HG02870 (cell line): Measurements from ENCODE around the gene HNF4A.
A peak's percentile ranks its signal among the peaks of the same experiment; 100 is the strongest.
"Not testable (repeated sequence)": the region's sequence is repeated elsewhere in the genome, so short reads cannot be mapped to it uniquely, and the experiment has no call there.

ENCODE experiments used
- ATAC-seq: cut with Tn5 transposase; IDR thresholded peaks from one replicate; pipeline ENCODE4 v1.9.1; 2021; ENCODE audit warnings: mild to moderate bottlenecking, moderate library complexity; ENCODE audit not compliant: unreplicated experiment

HNF4A gene

GRCh38 chr20:44355498-44356352 is at the start of gene HNF4A:
HNF4A (plus strand) TSS chr20:44355699; CDS start chr20:44355805, 106 bp downstream.
- no peak for ATAC-seq

DNA sequence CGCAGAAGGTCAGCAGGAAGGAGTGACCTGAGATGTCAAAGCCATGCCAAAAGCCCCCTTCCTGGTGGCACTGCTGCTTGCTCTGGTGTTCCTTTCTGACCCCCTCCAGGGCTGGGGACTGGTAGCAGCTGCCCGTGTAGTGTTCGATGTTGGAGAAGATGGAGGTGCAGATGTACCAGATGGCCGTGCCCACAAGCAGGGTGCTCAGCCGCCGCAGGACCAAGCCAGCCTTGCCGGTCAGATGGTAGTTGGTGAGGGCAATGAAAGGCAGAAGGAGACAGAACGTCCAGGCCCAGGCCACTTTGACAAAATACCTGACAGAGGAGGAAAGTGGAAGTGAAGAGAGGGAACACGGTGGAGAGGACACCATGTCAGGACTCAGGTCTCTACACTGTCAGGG is 48.6 kb upstream of the HNF4A start:
- no peak for ATAC-seq

GRCh38 chr20:44309763-44310663 is 45.5 kb upstream of the HNF4A start:
- ATAC-seq: no peak

DNA sequence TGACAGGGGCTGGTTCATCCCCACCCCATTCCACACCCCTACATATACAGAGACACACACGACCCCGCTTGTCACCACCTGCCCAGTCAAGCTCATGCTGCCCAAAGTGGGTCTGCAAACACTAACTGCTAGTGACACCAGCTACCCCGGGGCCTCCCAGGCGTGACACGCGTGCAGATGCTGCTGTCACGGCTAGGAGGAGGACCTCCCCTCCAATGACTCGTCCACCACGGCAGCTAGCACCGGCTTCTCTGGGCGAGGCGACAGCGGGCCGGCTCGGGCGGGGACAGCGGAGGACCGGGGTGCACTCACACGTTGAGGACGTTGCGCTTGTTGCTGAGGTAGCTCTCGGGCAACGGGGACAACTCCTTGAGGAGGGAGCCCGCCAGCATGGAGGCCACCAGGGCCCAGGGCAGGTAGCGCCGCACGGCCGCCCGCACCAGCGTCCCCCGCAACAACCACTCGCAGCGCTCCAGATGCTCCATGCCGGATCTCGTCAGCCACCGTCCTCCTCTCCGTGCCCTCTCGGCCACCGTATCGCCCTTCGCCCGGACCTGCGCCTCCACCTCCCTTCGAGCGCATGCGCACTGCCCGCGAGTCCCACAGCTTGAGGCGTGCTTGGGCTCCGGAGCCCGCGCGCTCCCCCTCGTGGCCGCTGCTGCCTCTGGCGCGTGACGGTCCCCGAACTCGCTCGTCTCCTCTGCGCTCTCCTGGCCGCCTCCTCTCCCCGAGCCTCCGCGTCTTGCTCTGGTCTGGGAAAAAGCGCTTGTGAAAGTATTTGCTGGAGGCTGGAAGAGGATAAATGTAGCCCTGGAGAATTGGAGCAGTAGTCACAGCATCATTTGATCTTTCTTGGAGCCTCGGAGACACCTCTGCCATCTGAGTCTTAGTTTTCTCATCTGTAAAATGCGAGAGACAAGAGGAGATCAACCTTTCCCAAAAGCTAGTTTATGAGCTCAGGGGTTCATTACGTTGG is 44.5 kb upstream of the HNF4A start, which contains the start of gene FITM2:
Gene FITM2, minus strand, starts transcription at position 539 of the 976 bp plus-strand sequence. Its CDS starts 54 bp downstream, at position 485.
- ATAC-seq: peak; percentile 72

GRCh38 chr20:44314870-44315269 is 40.6 kb upstream of the HNF4A start:
- ATAC-seq: no peak

DNA sequence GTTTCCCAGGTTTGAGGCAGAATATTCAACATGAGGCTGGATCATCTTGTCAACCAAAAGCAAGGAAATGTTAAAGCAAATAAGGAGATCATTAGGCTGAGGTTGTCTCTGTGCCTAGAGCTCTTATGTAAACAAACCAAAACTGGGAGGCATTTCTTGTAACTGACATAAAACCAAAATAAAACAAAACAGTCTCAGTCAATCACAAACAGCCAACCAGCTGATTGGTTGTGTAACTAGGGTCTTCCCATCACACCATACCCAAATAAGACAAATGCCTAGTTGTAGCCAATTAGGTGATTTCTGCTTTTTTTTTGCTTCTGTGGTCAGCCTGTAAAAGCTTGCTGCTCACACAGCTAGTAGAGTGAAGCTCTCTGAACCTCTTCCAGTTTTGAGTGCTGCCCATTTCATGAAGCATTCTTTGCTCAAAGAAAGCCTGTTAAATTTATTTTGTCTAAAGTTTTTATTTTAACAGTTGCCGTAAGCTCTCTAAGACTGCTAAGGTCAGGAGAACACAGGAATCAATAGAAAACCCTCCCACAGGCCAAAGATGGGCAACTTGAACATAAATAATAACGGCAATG is 35.6 kb upstream of the HNF4A start:
- no peak for ATAC-seq

GRCh38 chr20:44324343-44324742 is 31.2 kb upstream of the HNF4A start:
- no peak for ATAC-seq

- ATAC-seq: no peak
These were observed 28.9 kb upstream of the HNF4A start for GRCh38 chr20:44326391-44327159.

GRCh38 chr20:44327748-44328147 is 27.8 kb upstream of the HNF4A start:
- not testable (repeated sequence) for ATAC-seq

DNA sequence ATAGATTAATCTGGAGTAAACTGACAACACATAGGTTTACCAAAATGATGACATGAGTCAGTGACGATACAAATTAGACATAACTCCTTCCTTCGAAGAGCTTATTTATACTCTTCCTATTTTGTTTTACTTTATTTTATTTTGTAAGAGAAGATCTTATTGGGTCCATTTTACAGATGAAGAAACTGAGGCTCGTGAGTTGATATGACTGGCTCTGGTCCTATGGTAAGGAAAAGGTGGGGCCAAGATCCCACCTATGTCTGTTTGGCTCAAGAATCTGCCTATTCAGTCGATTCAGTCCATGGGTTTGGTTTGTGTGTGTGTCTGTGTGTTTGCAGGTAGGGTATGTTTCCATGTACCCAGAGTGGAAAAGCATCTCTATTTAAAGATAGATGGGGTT is 27.1 kb upstream of the HNF4A start:
- no peak for ATAC-seq

DNA sequence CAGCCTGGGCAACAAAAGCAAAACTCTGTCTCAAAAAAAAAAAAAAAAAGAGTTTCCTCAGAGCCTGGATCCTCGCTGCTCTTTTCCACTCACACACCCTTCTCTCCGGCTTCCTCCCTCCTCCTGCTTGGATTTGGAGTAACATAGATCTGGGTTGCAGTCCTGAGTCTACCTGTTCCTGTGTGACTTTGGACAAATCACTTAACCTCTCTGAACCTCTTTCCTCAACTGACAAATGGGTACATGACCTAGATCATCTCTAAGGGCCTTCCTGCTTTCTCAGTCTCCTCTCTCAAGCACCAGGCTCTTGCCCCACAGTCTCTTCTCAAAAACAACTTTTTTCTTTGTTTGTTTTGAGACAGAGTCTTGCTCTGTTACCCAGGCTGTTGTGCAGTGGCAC is 24.3 kb upstream of the HNF4A start:
- no peak for ATAC-seq

- no peak for ATAC-seq
These were observed 21.2 kb upstream of the HNF4A start for GRCh38 chr20:44334306-44334705.

DNA sequence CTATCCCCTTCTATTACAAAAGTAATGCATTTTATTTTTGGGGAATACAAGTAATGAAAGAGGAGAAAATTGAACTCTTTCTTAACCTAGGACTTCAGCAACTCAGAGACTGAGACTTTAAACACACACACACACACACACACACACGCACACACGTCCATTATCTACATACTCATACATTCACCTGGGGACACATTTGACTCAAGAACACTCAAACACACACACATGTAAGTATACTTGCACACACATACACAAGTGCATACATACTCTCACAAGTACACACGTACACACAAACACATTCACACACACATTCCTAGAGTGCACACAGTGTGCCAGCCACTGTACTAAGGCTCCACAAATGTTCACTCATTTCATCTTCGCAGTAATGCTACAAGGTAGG is 20.8 kb upstream of the HNF4A start:
- no peak for ATAC-seq

DNA sequence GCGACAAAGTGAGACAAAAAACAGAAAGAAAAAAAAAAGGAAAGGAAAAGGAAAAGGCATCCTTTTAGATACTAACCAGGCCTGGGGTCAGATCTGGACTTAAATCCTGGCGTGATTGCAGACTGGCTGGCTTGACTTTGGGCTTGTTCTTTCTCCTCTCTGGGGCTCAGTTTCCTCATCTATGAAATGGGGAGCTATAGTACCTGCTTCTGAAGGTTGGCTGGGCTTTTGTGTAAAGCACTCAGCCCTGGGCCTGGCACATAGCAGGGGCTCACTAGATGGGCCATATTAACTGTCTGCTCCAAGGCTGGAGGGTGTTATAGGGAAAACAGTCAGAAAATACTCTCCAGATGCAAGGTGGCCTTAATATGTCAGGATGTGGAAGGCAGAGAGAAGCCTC is 19.8 kb upstream of the HNF4A start:
- no peak for ATAC-seq

- ATAC-seq: no peak
These were observed 19.4 kb upstream of the HNF4A start for GRCh38 chr20:44336086-44336485.

DNA sequence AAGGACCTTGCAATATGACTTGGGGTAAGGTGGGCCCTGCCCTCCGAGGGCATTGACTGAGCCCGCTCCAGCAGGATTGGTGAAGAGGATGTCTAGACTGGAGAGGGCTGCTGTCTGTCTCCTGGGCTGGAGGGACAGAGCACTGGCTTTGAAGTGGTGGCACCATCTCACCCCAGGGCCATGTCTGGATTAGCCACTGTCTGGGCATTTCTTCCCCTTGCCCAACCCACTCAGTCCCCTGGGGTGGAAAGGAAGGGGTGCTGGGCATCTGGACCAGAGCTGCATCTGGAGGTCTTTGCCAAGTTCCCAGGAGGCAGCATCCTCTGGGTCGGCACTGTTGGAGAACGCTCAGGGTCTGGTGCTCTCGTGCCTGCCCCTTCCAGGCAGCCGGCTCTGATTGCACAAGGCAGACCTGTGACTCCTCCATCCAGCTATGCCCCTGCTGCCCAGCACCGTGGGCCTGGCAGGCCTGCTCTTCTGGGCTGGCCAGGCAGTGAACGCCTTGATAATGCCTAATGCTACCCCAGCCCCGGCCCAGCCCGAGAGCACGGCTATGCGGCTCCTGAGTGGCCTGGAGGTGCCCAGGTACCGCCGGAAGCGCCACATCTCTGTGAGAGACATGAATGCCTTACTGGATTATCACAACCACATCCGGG is 18.6 kb upstream of the HNF4A start, which contains the start of gene R3HDML:
Gene R3HDML, plus strand, starts transcription at position 319 of the 656 bp plus-strand sequence. Its CDS starts 115 bp downstream, at position 434.
- no peak for ATAC-seq

DNA sequence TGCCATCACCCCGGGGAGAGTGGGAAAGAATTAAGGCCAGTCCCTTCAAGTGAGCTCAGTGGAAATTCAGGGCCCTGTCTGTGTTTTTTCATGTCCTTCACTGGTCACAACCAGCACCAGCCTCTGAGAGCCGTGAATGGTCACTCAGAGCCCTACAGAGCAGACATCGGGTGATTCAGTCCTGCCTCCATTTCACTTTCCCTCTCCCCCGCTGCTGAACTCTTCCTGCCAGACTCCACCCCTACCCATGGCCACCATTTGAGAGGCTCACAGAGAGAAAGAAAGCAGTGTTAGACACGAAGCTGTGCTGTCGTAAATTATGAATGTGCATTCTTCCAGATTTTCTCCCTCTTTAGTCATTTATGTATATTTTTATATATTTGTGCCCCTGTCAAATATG is 13.3 kb upstream of the HNF4A start:
- ATAC-seq: no peak

DNA sequence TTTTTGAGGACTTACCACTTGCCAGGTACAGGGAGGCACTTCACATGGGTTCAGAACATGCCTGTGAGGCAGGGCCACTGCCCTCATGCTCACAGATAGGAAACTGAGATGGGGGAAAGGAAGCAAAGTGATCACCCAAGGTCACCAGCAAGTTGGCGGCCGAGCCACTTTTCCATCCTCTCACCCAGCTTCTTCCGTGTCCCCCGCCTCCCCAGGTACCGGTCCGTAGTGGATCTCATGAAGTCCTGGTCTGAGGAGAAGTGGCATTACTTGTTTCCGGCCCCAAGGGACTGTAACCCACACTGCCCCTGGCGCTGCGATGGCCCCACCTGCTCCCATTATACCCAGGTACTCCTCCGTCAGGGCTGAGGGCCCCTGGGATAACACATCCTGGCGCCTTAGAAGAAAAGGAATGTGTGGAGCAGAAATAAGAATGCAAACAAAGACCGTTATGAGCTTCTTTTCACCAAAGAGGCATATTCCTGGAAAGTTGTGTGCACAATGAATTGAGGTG is 12.3 kb upstream of the HNF4A start:
- ATAC-seq: no peak

GRCh38 chr20:44344723-44345122 is 10.8 kb upstream of the HNF4A start:
- ATAC-seq: no peak
